HFFc6 (cell line): Measurements from ENCODE around the gene SLC48A1. TPM values are rescaled to one million over a fixed set of nuclear protein-coding genes. Genes with fewer than 3 reads are reported as not detected.
A peak's percentile ranks its signal among the peaks of the same experiment; 100 is the strongest.

Experiments used
- DNase-seq: peaks from one replicate; pipeline ENCODE4 v3.0.0-alpha.2; 2018
- H3K27ac Mint-ChIP-seq: 2 replicates; pipeline ENCODE4 v1.8.0; 2020; ENCODE audit warnings: mild to moderate bottlenecking, mixed read lengths
- H3K27me3 Mint-ChIP-seq: 2 replicates; pipeline ENCODE4 v1.8.0; 2021; ENCODE audit warnings: mild to moderate bottlenecking, moderate library complexity, mixed read lengths; ENCODE audit not compliant: insufficient read depth
- H3K36me3 Mint-ChIP-seq: 2 replicates; pipeline ENCODE4 v1.8.0; 2021; ENCODE audit warnings: low read depth, mixed read lengths
- H3K4me1 Mint-ChIP-seq: 2 replicates; pipeline ENCODE4 v1.8.0; 2020; ENCODE audit warnings: low read depth, mixed read lengths
- H3K4me3 Mint-ChIP-seq: 2 replicates; pipeline ENCODE4 v1.8.0; 2020; ENCODE audit warnings: mild to moderate bottlenecking, moderate library complexity, mixed read lengths
- H3K9me3 Mint-ChIP-seq: 2 replicates; pipeline ENCODE4 v1.8.0; 2020; ENCODE audit warnings: mild to moderate bottlenecking, mixed read lengths
- total RNA-seq, 6 experiments: library from RNA; stranded (reverse); fragmentation: NEBNext Ultra II Directional; extraction: Animal tissue kit (Norgen Biotek cat#: 25700); gene quantifications; 2 replicates in 1 of 6; 3 replicates in 5 of 6; pipeline ENCODE4 v1.2.3, GENCODE V29; 2021
- TF ChIP-seq, protein P1 (sequence below): fragments of 200-600 bp; sonication (generic); IDR thresholded peaks from 2 replicates; pipeline ENCODE4 v1.5.0; 2021; ENCODE audit warnings: antibody characterized with exemption, mild to moderate bottlenecking

The SLC48A1 gene
- total RNA-seq, 6 experiments from 2014 or later: 18.8 to 24.5 (median 21.0) TPM

DNA sequence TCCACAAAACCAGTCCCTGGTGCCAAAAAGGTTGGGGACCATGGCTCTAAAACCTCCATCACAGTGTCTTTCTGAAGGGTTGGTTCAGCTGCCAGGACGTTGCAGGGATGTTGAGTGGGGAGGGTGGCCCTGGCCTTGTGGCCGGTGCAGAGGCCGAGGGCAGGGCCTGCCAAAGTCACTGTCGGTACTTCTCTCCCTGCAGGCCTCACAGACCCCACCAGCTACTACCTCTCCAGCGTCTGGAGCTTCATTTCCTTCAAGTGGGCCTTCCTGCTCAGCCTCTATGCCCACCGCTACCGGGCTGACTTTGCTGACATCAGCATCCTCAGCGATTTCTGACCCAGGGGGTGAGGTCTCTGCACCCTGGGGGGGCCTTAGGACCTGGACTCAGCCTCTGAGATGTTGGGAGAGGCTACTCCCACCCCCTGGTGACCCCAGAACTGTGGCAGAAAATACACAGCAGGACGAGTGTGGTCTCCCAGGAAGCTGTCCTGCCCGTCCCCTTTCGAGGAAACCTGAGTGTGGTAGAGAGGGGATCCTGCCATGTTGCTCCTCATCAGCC is 7.0 kb downstream of the SLC48A1 start:
- no peak overlapping the region for H3K4me3 Mint-ChIP-seq
- peaks cover 30% of the 10 kb centered on the region for H3K27me3 Mint-ChIP-seq
- TF ChIP-seq, protein P1, sequence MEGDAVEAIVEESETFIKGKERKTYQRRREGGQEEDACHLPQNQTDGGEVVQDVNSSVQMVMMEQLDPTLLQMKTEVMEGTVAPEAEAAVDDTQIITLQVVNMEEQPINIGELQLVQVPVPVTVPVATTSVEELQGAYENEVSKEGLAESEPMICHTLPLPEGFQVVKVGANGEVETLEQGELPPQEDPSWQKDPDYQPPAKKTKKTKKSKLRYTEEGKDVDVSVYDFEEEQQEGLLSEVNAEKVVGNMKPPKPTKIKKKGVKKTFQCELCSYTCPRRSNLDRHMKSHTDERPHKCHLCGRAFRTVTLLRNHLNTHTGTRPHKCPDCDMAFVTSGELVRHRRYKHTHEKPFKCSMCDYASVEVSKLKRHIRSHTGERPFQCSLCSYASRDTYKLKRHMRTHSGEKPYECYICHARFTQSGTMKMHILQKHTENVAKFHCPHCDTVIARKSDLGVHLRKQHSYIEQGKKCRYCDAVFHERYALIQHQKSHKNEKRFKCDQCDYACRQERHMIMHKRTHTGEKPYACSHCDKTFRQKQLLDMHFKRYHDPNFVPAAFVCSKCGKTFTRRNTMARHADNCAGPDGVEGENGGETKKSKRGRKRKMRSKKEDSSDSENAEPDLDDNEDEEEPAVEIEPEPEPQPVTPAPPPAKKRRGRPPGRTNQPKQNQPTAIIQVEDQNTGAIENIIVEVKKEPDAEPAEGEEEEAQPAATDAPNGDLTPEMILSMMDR: no peak
- H3K27ac Mint-ChIP-seq: peak overlapping the region; percentile 48; the same call in 1 of the 2 replicates
- DNase-seq: no peak
- H3K4me1 Mint-ChIP-seq: peaks cover 41% of the 10 kb centered on the region
- no peaks in the 10 kb centered on the region for H3K9me3 Mint-ChIP-seq
- H3K36me3 Mint-ChIP-seq: peaks cover 9% of the 10 kb centered on the region

DNA sequence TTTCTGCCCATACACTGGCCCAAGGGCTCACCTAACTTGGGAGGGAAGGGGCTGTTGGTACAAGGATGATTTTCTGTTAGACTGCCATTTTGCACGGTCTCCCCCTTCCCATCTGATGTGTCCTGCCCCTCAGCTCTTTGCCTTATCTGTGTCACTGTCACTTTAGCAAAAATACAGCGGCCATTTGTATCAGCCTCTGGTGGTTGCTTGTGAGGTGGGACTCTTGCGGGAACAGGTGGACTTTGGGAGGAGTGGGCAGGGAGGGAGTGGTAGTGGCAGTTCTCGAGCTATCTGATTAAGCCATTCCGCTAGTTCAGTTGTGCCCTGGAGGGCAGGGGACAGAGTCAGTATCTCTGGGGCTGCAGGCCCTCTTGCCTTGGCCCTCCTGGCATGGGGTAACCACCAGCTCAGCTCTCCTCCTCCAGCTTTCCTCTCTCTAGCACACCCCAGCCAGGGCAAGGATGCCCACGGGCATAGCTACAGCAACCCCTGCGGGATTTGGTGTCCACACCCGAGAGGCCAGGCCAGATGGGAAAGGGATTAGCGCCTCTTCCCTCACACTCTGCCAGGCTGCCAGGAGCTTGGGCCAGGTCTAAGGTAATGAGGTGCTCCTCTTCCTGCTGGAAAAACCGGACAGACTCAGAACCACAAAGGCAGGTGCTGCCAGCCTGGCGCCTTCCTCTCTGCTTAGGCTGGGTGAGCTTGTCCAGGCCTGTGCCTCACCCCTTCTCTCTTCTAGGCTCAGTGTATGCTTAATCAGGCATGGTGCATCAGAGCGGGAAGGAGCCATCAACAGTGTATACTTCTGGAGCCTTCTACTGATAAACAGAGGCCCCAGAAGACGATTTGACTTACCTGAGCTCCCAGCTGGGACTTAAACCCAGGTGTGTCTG is 8.7 kb downstream of the SLC48A1 start:
- peaks cover 23% of the 10 kb centered on the region for H3K27me3 Mint-ChIP-seq
- H3K9me3 Mint-ChIP-seq: no peaks in the 10 kb centered on the region
- H3K36me3 Mint-ChIP-seq: peaks cover 9% of the 10 kb centered on the region
- peak overlapping the region; percentile 69 for H3K27ac Mint-ChIP-seq
- TF ChIP-seq, protein P1: no peak
- no peak for DNase-seq
- peaks cover 24% of the 10 kb centered on the region for H3K4me1 Mint-ChIP-seq
- H3K4me3 Mint-ChIP-seq: no peak overlapping the region; the same call in 1 of the 2 replicates

DNA sequence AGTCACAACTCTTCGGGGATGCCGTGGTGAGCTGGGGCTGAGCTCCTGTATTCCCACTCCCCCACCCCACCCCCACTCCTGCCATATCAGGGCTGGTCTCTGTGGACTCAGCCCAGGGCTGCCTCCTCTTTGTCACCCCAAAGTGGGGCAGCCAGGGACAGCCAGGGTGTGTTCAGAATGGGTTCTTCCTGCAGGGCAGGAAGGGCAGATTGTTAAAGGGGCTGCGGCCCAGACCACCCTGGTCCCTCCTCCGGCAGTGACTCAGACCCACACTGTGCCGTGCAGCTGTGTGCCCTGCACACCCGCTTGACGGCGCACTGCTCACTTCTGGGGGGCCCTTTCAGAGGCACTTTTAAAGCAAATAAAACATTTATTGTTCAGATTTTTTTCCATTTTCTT is 9.3 kb downstream of the SLC48A1 start:
- H3K4me3 Mint-ChIP-seq: no peak overlapping the region

DNA sequence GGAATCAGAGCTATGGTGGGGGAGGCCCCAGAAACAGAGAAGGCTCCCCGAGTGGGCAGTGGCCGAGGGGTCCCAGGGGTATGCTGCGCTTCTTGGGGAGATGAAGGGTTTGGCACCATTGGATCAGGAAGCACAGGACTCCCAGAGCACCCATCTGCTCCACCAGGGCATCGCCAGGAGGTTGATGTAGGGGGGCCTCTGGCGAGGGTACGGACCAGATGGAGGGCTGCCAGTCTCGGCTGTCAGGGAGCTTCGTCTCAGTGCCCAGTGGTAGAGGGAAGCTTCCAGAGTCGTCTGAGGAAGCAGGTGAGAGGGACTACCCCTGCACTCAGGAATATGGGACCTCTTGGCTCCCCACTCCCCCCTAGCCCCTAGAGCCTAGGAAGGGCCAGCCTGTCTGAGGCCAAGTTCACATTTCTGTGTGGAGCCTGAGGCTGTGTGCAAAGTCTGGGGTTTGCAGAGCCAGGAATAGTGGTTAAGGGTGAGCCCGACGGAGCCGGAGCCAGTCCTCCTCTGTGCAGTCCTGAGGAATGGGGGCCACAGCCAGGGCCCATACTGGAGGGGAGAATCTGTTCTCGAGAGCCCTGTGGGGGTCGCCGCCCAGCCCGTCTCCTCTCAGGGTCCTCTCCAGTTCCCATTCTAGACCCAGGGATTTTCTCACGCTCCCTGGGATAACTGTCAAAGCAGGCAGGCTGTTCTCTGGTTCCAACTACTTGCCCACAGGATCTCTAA is 10.2 kb downstream of the SLC48A1 start:
- Mint-ChIP-seq H3K27ac (peak overlapping the region; percentile 9; the same call in 1 of the 2 replicates), H3K9me3 (no peaks in the 10 kb centered on the region), H3K4me1 (peaks cover 9% of the 10 kb centered on the region), H3K36me3 (peaks cover 9% of the 10 kb centered on the region), H3K27me3 (peaks cover 19% of the 10 kb centered on the region), H3K4me3 (no peak overlapping the region)
- DNase-seq: no peak
- TF ChIP-seq, protein P1: no peak

More for the DNA sequence above, 9.3 kb downstream of the SLC48A1 start:
- Mint-ChIP-seq H3K36me3 (peaks cover 9% of the 10 kb centered on the region), H3K27me3 (peaks cover 19% of the 10 kb centered on the region), H3K4me1 (peaks cover 17% of the 10 kb centered on the region), H3K27ac (peak overlapping the region; percentile 69; the same call in 1 of the 2 replicates), H3K9me3 (no peaks in the 10 kb centered on the region)
- TF ChIP-seq, protein P1: no peak
- DNase-seq: no peak
